ENCODE data around the gene TAF4. TPM values are rescaled to one million over a fixed set of nuclear protein-coding genes. Genes with fewer than 3 reads are reported as not detected.

Gene TAF4
- total RNA-seq, 1 donor from 2014 or later = 166 TPM

DNA sequence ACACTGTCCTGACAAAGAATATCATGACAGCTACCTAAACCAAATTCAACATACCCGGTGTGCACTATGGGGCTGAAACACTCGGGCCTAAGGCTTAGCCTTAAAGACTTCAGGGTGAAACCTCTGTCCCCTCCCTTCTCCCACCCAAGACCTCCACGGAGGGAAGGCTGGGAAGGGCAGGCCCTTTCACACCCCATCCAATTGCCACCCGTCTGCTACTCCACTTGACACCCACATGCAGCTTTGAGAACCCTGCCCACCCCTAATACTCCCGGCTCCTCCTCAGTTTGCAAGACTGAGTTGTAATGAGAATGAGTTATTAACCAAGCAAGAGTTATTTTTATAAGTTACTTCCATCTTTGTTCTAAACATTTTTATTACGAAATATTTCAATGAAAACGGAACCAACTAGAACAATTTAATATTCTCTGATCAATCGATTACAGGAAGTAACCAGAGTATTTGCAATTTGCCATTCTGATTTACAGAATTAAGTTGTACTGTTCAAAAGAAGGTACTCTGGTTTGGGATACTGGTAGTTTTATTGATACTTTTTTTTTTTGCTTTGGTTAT lies 3.7 kb downstream of the TAF4 start:
- peaks cover 4 to 15% of the 10 kb centered on the region in 2 donors for H3K4me1 ChIP-seq
- TF ChIP-seq, protein P1, sequence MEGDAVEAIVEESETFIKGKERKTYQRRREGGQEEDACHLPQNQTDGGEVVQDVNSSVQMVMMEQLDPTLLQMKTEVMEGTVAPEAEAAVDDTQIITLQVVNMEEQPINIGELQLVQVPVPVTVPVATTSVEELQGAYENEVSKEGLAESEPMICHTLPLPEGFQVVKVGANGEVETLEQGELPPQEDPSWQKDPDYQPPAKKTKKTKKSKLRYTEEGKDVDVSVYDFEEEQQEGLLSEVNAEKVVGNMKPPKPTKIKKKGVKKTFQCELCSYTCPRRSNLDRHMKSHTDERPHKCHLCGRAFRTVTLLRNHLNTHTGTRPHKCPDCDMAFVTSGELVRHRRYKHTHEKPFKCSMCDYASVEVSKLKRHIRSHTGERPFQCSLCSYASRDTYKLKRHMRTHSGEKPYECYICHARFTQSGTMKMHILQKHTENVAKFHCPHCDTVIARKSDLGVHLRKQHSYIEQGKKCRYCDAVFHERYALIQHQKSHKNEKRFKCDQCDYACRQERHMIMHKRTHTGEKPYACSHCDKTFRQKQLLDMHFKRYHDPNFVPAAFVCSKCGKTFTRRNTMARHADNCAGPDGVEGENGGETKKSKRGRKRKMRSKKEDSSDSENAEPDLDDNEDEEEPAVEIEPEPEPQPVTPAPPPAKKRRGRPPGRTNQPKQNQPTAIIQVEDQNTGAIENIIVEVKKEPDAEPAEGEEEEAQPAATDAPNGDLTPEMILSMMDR (IDR thresholded peaks at IDR 0.05) = no peak
- no peak overlapping the region for H3K4me3 ChIP-seq
- no peaks in the 10 kb centered on the region for H3K9me3 ChIP-seq
- no peaks in the 10 kb centered on the region for H3K36me3 ChIP-seq
- no peaks in the 10 kb centered on the region for H3K27me3 ChIP-seq
- intact Hi-C loops (cut with DNase I) = loop anchor here (10.0 kb wide), 3 partner anchors 173 to 733 kb away; partner anchors contain the start of genes CABLES2, MRGBP and OSBPL2
- no peak for DNase-seq (ENCODE audit: low spot score in 2 of 2)
- no peak overlapping the region for H3K27ac ChIP-seq

- no peak for DNase-seq (ENCODE audit: low spot score in 2 of 2)
- Histone ChIP-seq H3K27me3 (no peaks in the 10 kb centered on the region), H3K4me1 (peaks cover 4 to 12% of the 10 kb centered on the region in 2 donors), H3K27ac (no peak overlapping the region), H3K4me3 (no peak overlapping the region), H3K36me3 (peaks cover 0 to 5% of the 10 kb centered on the region in 2 donors), H3K9me3 (no peaks in the 10 kb centered on the region)
- intact Hi-C loops (cut with DNase I) = loop anchor here (10.0 kb wide), 3 partner anchors 174 to 734 kb away; partner anchors contain the start of genes CABLES2, MRGBP and OSBPL2
- TF ChIP-seq, protein P1 (IDR thresholded peaks at IDR 0.05) = no peak
Observed at GRCh38 chr20:62060631-62061541, 4.8 kb downstream of the TAF4 start.

DNA sequence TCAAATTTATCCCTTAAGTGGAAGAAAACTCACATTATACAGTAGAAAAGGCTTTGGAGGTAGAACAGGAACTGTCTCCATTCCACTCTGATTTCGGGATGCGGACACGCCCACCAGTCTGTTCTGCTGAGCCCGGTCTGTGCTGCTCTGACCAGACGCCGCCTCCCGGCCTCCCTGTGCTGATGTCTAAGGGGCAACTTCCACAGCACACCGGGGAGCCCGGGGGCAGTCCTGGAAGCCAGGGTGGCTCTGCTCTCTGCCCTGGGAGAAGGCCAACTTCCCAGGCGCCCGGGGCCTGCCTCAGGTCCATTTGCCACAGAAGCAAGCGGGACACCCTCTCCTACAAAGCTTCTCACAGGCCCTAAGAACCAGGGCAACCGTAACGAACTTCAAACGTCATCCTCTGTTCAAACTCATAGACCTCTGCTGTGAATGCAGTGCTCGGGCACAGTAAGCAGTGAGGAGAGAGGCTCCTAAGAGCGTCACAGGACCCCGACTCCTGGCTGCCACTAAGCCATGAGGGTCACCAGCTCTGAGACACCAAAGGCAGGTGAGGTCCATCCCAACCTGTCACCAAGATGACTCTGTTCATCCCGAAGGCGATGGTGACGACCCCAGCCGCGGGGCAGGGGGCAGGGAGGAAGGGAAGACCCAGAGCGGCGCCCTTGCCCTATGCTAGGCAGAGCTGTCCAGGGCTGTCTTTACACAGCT lies 5.6 kb downstream of the TAF4 start:
- TF ChIP-seq, protein P1 (IDR thresholded peaks at IDR 0.05) = no peak
- H3K4me1 ChIP-seq = peaks cover 4 to 12% of the 10 kb centered on the region in 2 donors
- intact Hi-C loops (cut with DNase I) = loop anchor here (10.0 kb wide), 3 partner anchors 175 to 735 kb away; partner anchors contain the start of genes CABLES2, MRGBP and OSBPL2
- no peak for DNase-seq (ENCODE audit: low spot score in 2 of 2)
- no peak overlapping the region for H3K27ac ChIP-seq
- H3K36me3 ChIP-seq = peaks cover 0 to 5% of the 10 kb centered on the region in 2 donors
- no peak overlapping the region for H3K4me3 ChIP-seq
- no peaks in the 10 kb centered on the region for H3K9me3 ChIP-seq
- H3K27me3 ChIP-seq = no peaks in the 10 kb centered on the region

DNA sequence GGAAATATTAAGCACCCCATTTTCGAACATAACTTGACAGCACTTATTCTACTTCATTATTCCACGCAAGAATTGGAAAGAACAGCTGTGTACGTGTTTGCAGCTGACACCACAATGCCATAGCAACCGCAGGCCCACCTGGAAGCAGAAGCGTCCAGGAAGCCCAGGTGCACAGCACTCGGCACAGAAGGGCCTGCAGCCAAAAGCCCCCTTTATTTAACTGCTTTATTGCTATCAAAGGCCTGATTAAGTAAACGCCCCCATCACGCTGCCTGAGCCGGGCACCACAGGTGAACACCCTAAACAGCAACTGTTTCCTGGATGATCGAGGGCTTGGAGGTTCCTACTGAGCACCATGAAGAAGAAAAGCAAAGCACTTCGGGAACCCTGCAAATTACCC lies 6.3 kb downstream of the TAF4 start:
- intact Hi-C loops (cut with DNase I) = no loop called here
- TF ChIP-seq, protein P1 (IDR thresholded peaks at IDR 0.05) = no peak
- DNase-seq (ENCODE audit: low spot score in 2 of 2) = no peak
- no peaks in the 10 kb centered on the region for H3K9me3 ChIP-seq
- H3K36me3 ChIP-seq = peaks cover 0 to 5% of the 10 kb centered on the region in 2 donors
- no peak overlapping the region for H3K4me3 ChIP-seq
- no peak overlapping the region for H3K27ac ChIP-seq
- peaks cover 4 to 12% of the 10 kb centered on the region in 2 donors for H3K4me1 ChIP-seq
- no peaks in the 10 kb centered on the region for H3K27me3 ChIP-seq

DNA sequence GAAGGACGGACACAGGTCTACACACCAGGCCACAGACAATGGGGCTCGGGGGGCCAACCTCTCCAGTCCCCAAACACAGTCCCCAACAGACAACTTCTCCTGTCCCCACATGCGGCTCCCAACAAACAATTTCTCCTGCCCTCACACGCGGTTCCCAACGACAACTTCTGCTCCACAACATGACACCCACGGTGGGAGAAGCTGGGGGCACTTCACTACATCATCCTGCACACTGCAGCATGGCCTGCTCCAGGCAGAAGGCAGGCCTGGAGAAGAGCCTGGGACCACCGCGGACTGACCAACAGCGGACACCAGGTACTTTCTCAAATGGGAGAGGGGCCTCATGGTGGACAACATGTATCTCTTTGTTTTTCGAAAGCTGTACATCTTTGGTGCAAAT lies 6.7 kb downstream of the TAF4 start:
- intact Hi-C loops (cut with DNase I) = no loop called here
- no peak overlapping the region for H3K27ac ChIP-seq
- TF ChIP-seq, protein P1 (IDR thresholded peaks at IDR 0.05) = no peak
- no peak overlapping the region for H3K4me3 ChIP-seq
- H3K4me1 ChIP-seq = peaks cover 4 to 8% of the 10 kb centered on the region in 2 donors
- DNase-seq (ENCODE audit: low spot score in 2 of 2) = no peak
- H3K9me3 ChIP-seq = no peaks in the 10 kb centered on the region
- H3K36me3 ChIP-seq = peaks cover 0 to 5% of the 10 kb centered on the region in 2 donors
- H3K27me3 ChIP-seq = no peaks in the 10 kb centered on the region

Measured in ascending aorta (tissue), 2 donors.